Trophoblast cell (in vitro differentiated cells and primary cell): ENCODE data around the gene KCNRG.

Experiments
- DNase-seq, 2 donors: peaks; one replicate each; pipeline ENCODE4 v3.0.0-alpha.2; 2016
- H2AFZ ChIP-seq: 2 replicates; pipeline ENCODE4 v1.6.1; 2013; ENCODE audit warnings: low read length, moderate library complexity, mild to moderate bottlenecking; ENCODE audit not compliant: insufficient read depth, poor library complexity
- H2AK5ac ChIP-seq: 2 replicates; pipeline ENCODE4 v1.6.1; 2013; ENCODE audit warnings: mild to moderate bottlenecking, low read length
- H2BK120ac ChIP-seq: 2 replicates; pipeline ENCODE4 v1.6.1; 2013; ENCODE audit warnings: low read length, mild to moderate bottlenecking, moderate library complexity; ENCODE audit not compliant: insufficient read depth, poor library complexity
- H2BK12ac ChIP-seq: 2 replicates; pipeline ENCODE4 v1.6.1; 2013; ENCODE audit warnings: mild to moderate bottlenecking, low read length, moderate library complexity
- H2BK5ac ChIP-seq: 2 replicates; pipeline ENCODE4 v1.6.1; 2013; ENCODE audit warnings: low read length, low read depth, moderate library complexity, mild to moderate bottlenecking; ENCODE audit not compliant: poor library complexity
- H3K14ac ChIP-seq: 2 replicates; pipeline ENCODE4 v1.6.1; 2013; ENCODE audit warnings: mild to moderate bottlenecking, low read length
- H3K18ac ChIP-seq: 2 replicates; pipeline ENCODE4 v1.6.1; 2013; ENCODE audit warnings: mild to moderate bottlenecking, low read length
- H3K23ac ChIP-seq: 2 replicates; pipeline ENCODE4 v1.6.1; 2013; ENCODE audit warnings: low read length
- H3K27ac ChIP-seq: 2 replicates; pipeline ENCODE4 v1.5.1; 2013; ENCODE audit warnings: low read depth, mild to moderate bottlenecking, inconsistent platforms, low read length, moderate library complexity
- H3K27me3 ChIP-seq: 2 replicates; pipeline ENCODE4 v1.6.1; 2013; ENCODE audit warnings: inconsistent platforms, mild to moderate bottlenecking, low read length, moderate library complexity; ENCODE audit not compliant: insufficient read depth
- H3K36me3 ChIP-seq, 2 experiments: 1 replicate in 1 of 2; 2 replicates in 1 of 2; pipeline ENCODE4 v1.6.1; 2013; ENCODE audit warnings: low read length in 2 of 2, mild to moderate bottlenecking in 2 of 2, moderate library complexity in 1 of 2; ENCODE audit not compliant: insufficient read depth in 2 of 2, control insufficient read depth in 1 of 2
- H3K4ac ChIP-seq: 2 replicates; pipeline ENCODE4 v1.6.1; 2013; ENCODE audit warnings: low read depth, mild to moderate bottlenecking, low read length, moderate library complexity
- H3K4me1 ChIP-seq, 2 experiments: 1 replicate in 1 of 2; 2 replicates in 1 of 2; pipeline ENCODE4 v1.6.1; 2013; ENCODE audit warnings: low read length in 2 of 2, mild to moderate bottlenecking in 2 of 2, moderate library complexity in 1 of 2; ENCODE audit not compliant: insufficient read depth in 2 of 2, control insufficient read depth in 1 of 2
- H3K4me2 ChIP-seq: 2 replicates; pipeline ENCODE4 v1.6.1; 2013; ENCODE audit warnings: inconsistent platforms, mild to moderate bottlenecking, low read length, moderate library complexity
- H3K4me3 ChIP-seq: 2 replicates; pipeline ENCODE4 v1.5.1; 2013; ENCODE audit warnings: mild to moderate bottlenecking, low read depth, low read length, inconsistent platforms
- H3K79me1 ChIP-seq: one replicate; pipeline ENCODE4 v1.6.1; 2013; ENCODE audit warnings: low read length
- H3K79me2 ChIP-seq: 2 replicates; pipeline ENCODE4 v1.6.1; 2013; ENCODE audit warnings: low read length, mild to moderate bottlenecking; ENCODE audit not compliant: control insufficient read depth, insufficient read depth, poor library complexity
- H3K9ac ChIP-seq: 2 replicates; pipeline ENCODE4 v1.6.1; 2013; ENCODE audit warnings: mild to moderate bottlenecking, low read length
- H3K9me3 ChIP-seq: 2 replicates; pipeline ENCODE4 v1.6.1; 2013; ENCODE audit warnings: low read depth, mild to moderate bottlenecking, control low read depth, inconsistent platforms, low read length; ENCODE audit not compliant: insufficient read depth
- H4K12ac ChIP-seq: 2 replicates; pipeline ENCODE4 v1.6.1; 2013; ENCODE audit warnings: low read depth, mild to moderate bottlenecking, low read length, moderate library complexity
- H4K8ac ChIP-seq: 2 replicates; pipeline ENCODE4 v1.6.1; 2013; ENCODE audit warnings: low read depth, mild to moderate bottlenecking, low read length, moderate library complexity
- H4K91ac ChIP-seq: one replicate; pipeline ENCODE4 v1.6.1; 2013; ENCODE audit warnings: low read depth, mild to moderate bottlenecking, low read length, moderate library complexity
- WGBS: extraction: QIAGEN DNeasy Blood & Tissue Kit; methylation state at CpG from one replicate; pipeline ENCODE4 v1.1.7; 2013; ENCODE audit warnings: missing lambda C conversion rate; ENCODE audit not compliant: insufficient read length, insufficient coverage; ENCODE audit errors: extremely low coverage; 5-methylcytosine and 5-hydroxymethylcytosine counted together

The KCNRG gene

GRCh38 chr13:49976314-49977258, 38.7 kb upstream of the KCNRG start:
- no peak overlapping the region for H3K4me3 ChIP-seq
- no peaks in the 10 kb centered on the region for H3K4me1 ChIP-seq
- no peaks in the 10 kb centered on the region for H3K9me3 ChIP-seq
- no peak overlapping the region for H2BK5ac ChIP-seq
- H3K36me3 ChIP-seq = no peaks in the 10 kb centered on the region
- H3K79me1 ChIP-seq = no peaks in the 10 kb centered on the region
- H3K18ac ChIP-seq = no peak overlapping the region
- no peak overlapping the region for H3K27ac ChIP-seq
- no peak overlapping the region for H4K8ac ChIP-seq
- no peak overlapping the region for H3K9ac ChIP-seq
- no peak overlapping the region for H4K12ac ChIP-seq
- DNase-seq = peak; percentile 67 to 88
- H3K27me3 ChIP-seq = no peaks in the 10 kb centered on the region
- no peaks in the 10 kb centered on the region for H3K79me2 ChIP-seq
- no peak overlapping the region for H3K4me2 ChIP-seq
- H2BK12ac ChIP-seq = no peak overlapping the region
- no peak overlapping the region for H2AK5ac ChIP-seq
- no peak overlapping the region for H3K14ac ChIP-seq
- no peak overlapping the region for H2AFZ ChIP-seq
- no peak overlapping the region for H3K23ac ChIP-seq
- H4K91ac ChIP-seq = no peak overlapping the region
- no peak overlapping the region for H3K4ac ChIP-seq
- H2BK120ac ChIP-seq = no peak overlapping the region
- no CpG with 5 or more reads among the region's 8 CpGs for WGBS

DNA sequence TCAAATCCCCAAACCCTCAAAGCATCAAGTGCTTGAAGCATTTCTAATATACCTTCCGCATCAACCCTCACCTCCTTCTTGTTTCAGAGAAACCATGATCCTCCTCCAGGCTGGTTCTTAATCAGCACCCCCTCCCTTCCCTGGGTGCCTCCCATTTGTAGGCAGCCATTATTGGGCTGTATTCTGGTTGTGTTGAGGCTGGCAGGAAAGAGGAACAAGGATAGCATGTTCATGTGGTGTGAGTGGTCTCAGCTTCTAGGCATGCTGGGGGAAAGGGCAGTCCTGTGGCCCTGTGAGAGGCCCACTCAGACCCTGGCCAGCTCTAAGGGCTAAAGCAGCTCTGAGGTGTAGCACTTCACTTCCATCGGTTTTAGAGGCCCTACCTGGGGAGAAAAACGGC, 37.3 kb upstream of the KCNRG start:
- H3K36me3 ChIP-seq = no peaks in the 10 kb centered on the region
- H2AK5ac ChIP-seq = no peak overlapping the region
- no peak overlapping the region for H3K9ac ChIP-seq
- H2AFZ ChIP-seq = no peak overlapping the region
- no peak overlapping the region for H4K8ac ChIP-seq
- H2BK120ac ChIP-seq = no peak overlapping the region
- H4K12ac ChIP-seq = no peak overlapping the region
- no peaks in the 10 kb centered on the region for H3K79me1 ChIP-seq
- no peaks in the 10 kb centered on the region for H3K79me2 ChIP-seq
- H3K9me3 ChIP-seq = no peaks in the 10 kb centered on the region
- H3K4me1 ChIP-seq = no peaks in the 10 kb centered on the region
- no peak overlapping the region for H3K18ac ChIP-seq
- H2BK5ac ChIP-seq = no peak overlapping the region
- no peak overlapping the region for H3K23ac ChIP-seq
- H2BK12ac ChIP-seq = no peak overlapping the region
- no peak overlapping the region for H3K14ac ChIP-seq
- no peak for DNase-seq
- 82% methylated on average over 1 of the region's 3 CpGs for WGBS
- H3K4me3 ChIP-seq = no peak overlapping the region
- no peak overlapping the region for H3K4ac ChIP-seq
- no peaks in the 10 kb centered on the region for H3K27me3 ChIP-seq
- H4K91ac ChIP-seq = no peak overlapping the region
- H3K4me2 ChIP-seq = no peak overlapping the region
- H3K27ac ChIP-seq = no peak overlapping the region

DNA sequence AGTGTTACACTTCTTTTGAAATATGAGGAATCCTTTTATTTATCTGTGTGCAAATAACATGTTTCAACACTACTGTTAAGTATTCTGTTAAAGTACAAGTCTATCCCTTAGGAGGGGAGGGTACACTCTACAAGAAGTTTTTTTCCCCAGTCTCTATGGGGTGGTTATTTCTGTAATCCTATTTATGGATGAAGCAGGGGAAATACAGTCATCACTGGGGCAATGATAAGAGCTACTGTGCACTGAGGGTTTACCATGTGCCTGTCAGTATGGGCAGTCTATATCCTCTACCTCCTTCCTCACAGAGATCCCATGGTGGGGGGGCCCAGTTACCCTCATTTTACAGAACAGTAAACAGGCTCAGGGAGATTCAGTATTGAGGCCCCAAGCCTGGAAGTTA, 35.0 kb upstream of the KCNRG start:
- Histone ChIP-seq H3K27me3 (no peaks in the 10 kb centered on the region), H3K79me2 (no peaks in the 10 kb centered on the region), H3K4me3 (no peak overlapping the region), H3K9me3 (no peaks in the 10 kb centered on the region), H2BK5ac (no peak overlapping the region), H2AFZ (no peak overlapping the region), H3K4ac (no peak overlapping the region), H3K4me2 (no peak overlapping the region), H3K79me1 (peaks cover 2% of the 10 kb centered on the region), H3K4me1 (no peaks in the 10 kb centered on the region), H3K36me3 (no peaks in the 10 kb centered on the region), H4K91ac (no peak overlapping the region), H3K14ac (no peak overlapping the region), H3K9ac (no peak overlapping the region), H2BK12ac (no peak overlapping the region), H2AK5ac (no peak overlapping the region), H3K23ac (no peak overlapping the region), H4K8ac (no peak overlapping the region), H3K27ac (no peak overlapping the region), H4K12ac (no peak overlapping the region), H2BK120ac (no peak overlapping the region), H3K18ac (no peak overlapping the region)
- DNase-seq = no peak

GRCh38 chr13:49985129-49985528, 30.1 kb upstream of the KCNRG start:
- no peak overlapping the region for H3K18ac ChIP-seq
- H4K91ac ChIP-seq = no peak overlapping the region
- H2BK12ac ChIP-seq = no peak overlapping the region
- H2AK5ac ChIP-seq = no peak overlapping the region
- no peak overlapping the region for H3K4ac ChIP-seq
- H4K12ac ChIP-seq = no peak overlapping the region
- no peak overlapping the region for H3K14ac ChIP-seq
- H3K4me2 ChIP-seq = no peak overlapping the region
- no peak overlapping the region for H3K23ac ChIP-seq
- no peaks in the 10 kb centered on the region for H3K27me3 ChIP-seq
- peak in 1 of 2 donors; percentile 50 for DNase-seq
- H3K4me3 ChIP-seq = no peak overlapping the region
- no peak overlapping the region for H3K9ac ChIP-seq
- no peak overlapping the region for H2BK5ac ChIP-seq
- no peak overlapping the region for H3K27ac ChIP-seq
- H3K9me3 ChIP-seq = no peaks in the 10 kb centered on the region
- H2AFZ ChIP-seq = no peak overlapping the region
- H3K4me1 ChIP-seq = no peaks in the 10 kb centered on the region
- WGBS = no CpG with 5 or more reads among the region's 2 CpGs
- H2BK120ac ChIP-seq = no peak overlapping the region
- H3K79me2 ChIP-seq = no peaks in the 10 kb centered on the region
- peaks cover 2% of the 10 kb centered on the region for H3K79me1 ChIP-seq
- no peaks in the 10 kb centered on the region for H3K36me3 ChIP-seq
- no peak overlapping the region for H4K8ac ChIP-seq
